Neural cell (in vitro differentiated cells): Measurements from ENCODE around the gene DOCK4. TPM values are rescaled to one million over a fixed set of nuclear protein-coding genes. Genes with fewer than 3 reads are reported as not detected.

Source experiments
- H2AFZ ChIP-seq: fragments of 200-600, 300-800 bp; sonication (generic), shearing (Covaris generic); 2 replicates; pipeline ENCODE4 v1.6.0; 2014; ENCODE audit warnings: low read depth, mild to moderate bottlenecking, antibody characterized with exemption, low read length, moderate library complexity
- H3F3A ChIP-seq: fragments of 200-600 bp; shearing (Covaris generic); 2 replicates; pipeline ENCODE4 v1.6.1; 2016; ENCODE audit warnings: mild to moderate bottlenecking, moderate library complexity, mixed read lengths, antibody characterized with exemption, low read length; ENCODE audit not compliant: insufficient read depth, poor library complexity, severe bottlenecking
- H3K27ac ChIP-seq: fragments of 200-600, 300-800 bp; sonication (generic), shearing (Covaris generic); 2 replicates; pipeline ENCODE4 v1.5.1; 2014; ENCODE audit warnings: mild to moderate bottlenecking, low read length, moderate library complexity
- H3K27me3 ChIP-seq: fragments of 300-800, 200-600 bp; sonication (generic), shearing (Covaris generic); 2 replicates; pipeline ENCODE4 v1.6.0; 2014; ENCODE audit warnings: mild to moderate bottlenecking, low read depth, low read length, moderate library complexity; ENCODE audit not compliant: insufficient read depth
- H3K36me3 ChIP-seq: fragments of 300-800, 200-600 bp; sonication (generic), shearing (Covaris generic); 2 replicates; pipeline ENCODE4 v1.5.1; 2014; ENCODE audit warnings: mild to moderate bottlenecking, antibody characterized with exemption, low read length, moderate library complexity; ENCODE audit not compliant: insufficient read depth
- H3K4me2 ChIP-seq: fragments of 300-800, 200-600 bp; sonication (generic), shearing (Covaris generic); 2 replicates; pipeline ENCODE4 v1.6.0; 2014; ENCODE audit warnings: mild to moderate bottlenecking, low read length
- H3K4me3 ChIP-seq: fragments of 300-800, 200-600 bp; sonication (generic), shearing (Covaris generic); 2 replicates; pipeline ENCODE4 v1.5.1; 2014; ENCODE audit warnings: mild to moderate bottlenecking, low read length, moderate library complexity
- H3K79me2 ChIP-seq: fragments of 200-600 bp; shearing (Covaris generic); replicated peaks from 2 replicates; pipeline ENCODE4 v1.6.0; 2014; ENCODE audit warnings: mild to moderate bottlenecking, low read length, moderate library complexity; ENCODE audit not compliant: insufficient read depth
- H3K9ac ChIP-seq: fragments of 300-800, 200-600 bp; sonication (generic), shearing (Covaris generic); 2 replicates; pipeline ENCODE4 v1.6.1; 2016; ENCODE audit warnings: mild to moderate bottlenecking, low read length, mixed read lengths
- H3K9me2 ChIP-seq: fragments of 200-600 bp; shearing (Covaris generic); 2 replicates; pipeline ENCODE4 v1.6.1; 2016; ENCODE audit warnings: mild to moderate bottlenecking, low read length, mixed read lengths; ENCODE audit not compliant: insufficient read depth
- H3K9me3 ChIP-seq: fragments of 200-600, 300-800 bp; sonication (generic), shearing (Covaris generic); 2 replicates; pipeline ENCODE4 v1.6.1; 2016; ENCODE audit warnings: mild to moderate bottlenecking, mixed run types, low read length, moderate library complexity, mixed read lengths
- H4K20me1 ChIP-seq: fragments of 200-600 bp; shearing (Covaris generic); 2 replicates; pipeline ENCODE4 v1.6.1; 2016; ENCODE audit warnings: mild to moderate bottlenecking, mixed run types; ENCODE audit not compliant: insufficient read depth
- EP300 ChIP-seq: fragments of 450-650 bp; conservative IDR thresholded peaks from 2 replicates; pipeline ENCODE4 v1.6.1; 2014; ENCODE audit warnings: antibody characterized with exemption, mild to moderate bottlenecking, moderate library complexity; ENCODE audit not compliant: poor library complexity, severe bottlenecking
- EZH2 ChIP-seq: fragments of 200-600, 300-800 bp; shearing (Covaris generic), sonication (generic); IDR thresholded peaks from 2 replicates; pipeline ENCODE4 v1.6.1; 2014; ENCODE audit warnings: antibody characterized with exemption, low read length, borderline replicate concordance, mild to moderate bottlenecking; ENCODE audit not compliant: insufficient read depth, poor library complexity, severe bottlenecking
- MXI1 ChIP-seq: fragments of 450-650 bp; conservative IDR thresholded peaks from 2 replicates; pipeline ENCODE4 v1.6.1; 2014; ENCODE audit warnings: antibody characterized with exemption, mild to moderate bottlenecking; ENCODE audit not compliant: poor library complexity, severe bottlenecking
- POLR2AphosphoS5 ChIP-seq: IDR thresholded peaks from 2 replicates; pipeline ENCODE4 v1.6.1; 2012
- RAD21 ChIP-seq: fragments of 450-650 bp; conservative IDR thresholded peaks from 2 replicates; pipeline ENCODE4 v1.6.1; 2014; ENCODE audit warnings: antibody characterized with exemption, mild to moderate bottlenecking, moderate library complexity
- SMC3 ChIP-seq: fragments of 450-650 bp; conservative IDR thresholded peaks from 2 replicates; pipeline ENCODE4 v1.6.1; 2014; ENCODE audit warnings: antibody characterized with exemption, mild to moderate bottlenecking, moderate library complexity; ENCODE audit not compliant: poor library complexity
- TAF1 ChIP-seq: IDR thresholded peaks from 2 replicates; pipeline ENCODE4 v1.6.1; 2012; ENCODE audit warnings: low read depth
- polyA plus RNA-seq: library from polyadenylated mRNA; depleted of rRNA; stranded (reverse); fragments of >200 nt; gene quantifications from 2 replicates; pipeline ENCODE4 v1.2.3, GENCODE V29; 2014
- TF ChIP-seq, protein P1 (sequence below): fragments of 450-650 bp; IDR thresholded peaks from 2 replicates; pipeline ENCODE4 v1.5.1; 2014; ENCODE audit warnings: antibody characterized with exemption, mild to moderate bottlenecking, moderate library complexity; ENCODE audit not compliant: poor library complexity, severe bottlenecking
- TF ChIP-seq, protein P2 (sequence below): IDR thresholded peaks from 2 replicates; pipeline ENCODE4 v1.6.1; 2012; ENCODE audit warnings: borderline replicate concordance

The DOCK4 gene
- polyA plus RNA-seq, 1 donor from 2014 or later = 28.1 TPM

GRCh38 chr7:111753968-111754367 lies 452.2 kb downstream of the DOCK4 start:
- Histone ChIP-seq H3K27ac (no peak overlapping the region), H3K79me2 (no peaks in the 10 kb centered on the region), H4K20me1 (no peaks in the 10 kb centered on the region), H3K9me3 (no peaks in the 10 kb centered on the region), H3K9ac (no peak overlapping the region), H3K36me3 (peaks cover 4% of the 10 kb centered on the region), H3K4me2 (no peak overlapping the region), H3K9me2 (no peaks in the 10 kb centered on the region), H2AFZ (no peak overlapping the region), H3F3A (no peaks in the 10 kb centered on the region), H3K27me3 (no peaks in the 10 kb centered on the region), H3K4me3 (no peak overlapping the region)
- TF ChIP-seq MXI1 = no peak

- Histone ChIP-seq H3K9me3 (no peaks in the 10 kb centered on the region), H3K36me3 (peaks cover 4% of the 10 kb centered on the region), H3K79me2 (no peaks in the 10 kb centered on the region), H3K9ac (no peak overlapping the region), H2AFZ (no peak overlapping the region), H3K4me3 (no peak overlapping the region), H3K9me2 (no peaks in the 10 kb centered on the region), H3K27ac (no peak overlapping the region), H3K27me3 (no peaks in the 10 kb centered on the region), H3K4me2 (no peak overlapping the region), H4K20me1 (no peaks in the 10 kb centered on the region), H3F3A (no peaks in the 10 kb centered on the region)
- peak; percentile 28 for TF ChIP-seq RAD21
- TF ChIP-seq MXI1 = no peak
- no peak for TF ChIP-seq EP300
- TF ChIP-seq, protein P1, sequence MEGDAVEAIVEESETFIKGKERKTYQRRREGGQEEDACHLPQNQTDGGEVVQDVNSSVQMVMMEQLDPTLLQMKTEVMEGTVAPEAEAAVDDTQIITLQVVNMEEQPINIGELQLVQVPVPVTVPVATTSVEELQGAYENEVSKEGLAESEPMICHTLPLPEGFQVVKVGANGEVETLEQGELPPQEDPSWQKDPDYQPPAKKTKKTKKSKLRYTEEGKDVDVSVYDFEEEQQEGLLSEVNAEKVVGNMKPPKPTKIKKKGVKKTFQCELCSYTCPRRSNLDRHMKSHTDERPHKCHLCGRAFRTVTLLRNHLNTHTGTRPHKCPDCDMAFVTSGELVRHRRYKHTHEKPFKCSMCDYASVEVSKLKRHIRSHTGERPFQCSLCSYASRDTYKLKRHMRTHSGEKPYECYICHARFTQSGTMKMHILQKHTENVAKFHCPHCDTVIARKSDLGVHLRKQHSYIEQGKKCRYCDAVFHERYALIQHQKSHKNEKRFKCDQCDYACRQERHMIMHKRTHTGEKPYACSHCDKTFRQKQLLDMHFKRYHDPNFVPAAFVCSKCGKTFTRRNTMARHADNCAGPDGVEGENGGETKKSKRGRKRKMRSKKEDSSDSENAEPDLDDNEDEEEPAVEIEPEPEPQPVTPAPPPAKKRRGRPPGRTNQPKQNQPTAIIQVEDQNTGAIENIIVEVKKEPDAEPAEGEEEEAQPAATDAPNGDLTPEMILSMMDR = peak; percentile 55
- no peak for TF ChIP-seq SMC3
- TF ChIP-seq, protein P2, sequence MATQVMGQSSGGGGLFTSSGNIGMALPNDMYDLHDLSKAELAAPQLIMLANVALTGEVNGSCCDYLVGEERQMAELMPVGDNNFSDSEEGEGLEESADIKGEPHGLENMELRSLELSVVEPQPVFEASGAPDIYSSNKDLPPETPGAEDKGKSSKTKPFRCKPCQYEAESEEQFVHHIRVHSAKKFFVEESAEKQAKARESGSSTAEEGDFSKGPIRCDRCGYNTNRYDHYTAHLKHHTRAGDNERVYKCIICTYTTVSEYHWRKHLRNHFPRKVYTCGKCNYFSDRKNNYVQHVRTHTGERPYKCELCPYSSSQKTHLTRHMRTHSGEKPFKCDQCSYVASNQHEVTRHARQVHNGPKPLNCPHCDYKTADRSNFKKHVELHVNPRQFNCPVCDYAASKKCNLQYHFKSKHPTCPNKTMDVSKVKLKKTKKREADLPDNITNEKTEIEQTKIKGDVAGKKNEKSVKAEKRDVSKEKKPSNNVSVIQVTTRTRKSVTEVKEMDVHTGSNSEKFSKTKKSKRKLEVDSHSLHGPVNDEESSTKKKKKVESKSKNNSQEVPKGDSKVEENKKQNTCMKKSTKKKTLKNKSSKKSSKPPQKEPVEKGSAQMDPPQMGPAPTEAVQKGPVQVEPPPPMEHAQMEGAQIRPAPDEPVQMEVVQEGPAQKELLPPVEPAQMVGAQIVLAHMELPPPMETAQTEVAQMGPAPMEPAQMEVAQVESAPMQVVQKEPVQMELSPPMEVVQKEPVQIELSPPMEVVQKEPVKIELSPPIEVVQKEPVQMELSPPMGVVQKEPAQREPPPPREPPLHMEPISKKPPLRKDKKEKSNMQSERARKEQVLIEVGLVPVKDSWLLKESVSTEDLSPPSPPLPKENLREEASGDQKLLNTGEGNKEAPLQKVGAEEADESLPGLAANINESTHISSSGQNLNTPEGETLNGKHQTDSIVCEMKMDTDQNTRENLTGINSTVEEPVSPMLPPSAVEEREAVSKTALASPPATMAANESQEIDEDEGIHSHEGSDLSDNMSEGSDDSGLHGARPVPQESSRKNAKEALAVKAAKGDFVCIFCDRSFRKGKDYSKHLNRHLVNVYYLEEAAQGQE = no peak
- TF ChIP-seq POLR2AphosphoS5 = no peak
Observed at GRCh38 chr7:111752022-111752582, 454.1 kb downstream of the DOCK4 start.

DNA sequence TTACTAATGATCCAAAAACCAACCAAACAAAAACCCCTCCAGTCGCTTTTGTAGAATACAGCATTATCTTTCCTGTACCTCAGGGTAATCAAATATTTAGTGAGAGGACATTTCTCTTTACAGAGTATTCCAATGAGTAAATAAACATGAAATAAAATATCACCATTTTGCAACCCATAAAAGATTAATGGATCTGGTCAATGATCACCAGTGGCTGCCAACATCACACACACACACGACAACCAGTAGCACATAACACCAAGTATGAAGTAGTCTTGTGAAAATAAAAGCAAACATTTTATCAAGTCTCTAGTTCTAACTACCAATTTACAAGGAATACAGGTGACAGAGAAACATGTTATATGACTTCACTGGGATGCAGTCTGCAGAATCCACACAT lies 455.3 kb downstream of the DOCK4 start:
- Histone ChIP-seq H3K9me2 (no peaks in the 10 kb centered on the region), H3F3A (no peaks in the 10 kb centered on the region), H4K20me1 (no peaks in the 10 kb centered on the region), H3K27ac (no peak overlapping the region), H3K4me2 (no peak overlapping the region), H3K79me2 (no peaks in the 10 kb centered on the region), H3K9ac (no peak overlapping the region), H3K27me3 (no peaks in the 10 kb centered on the region), H3K4me3 (no peak overlapping the region), H3K36me3 (peaks cover 4% of the 10 kb centered on the region), H3K9me3 (no peaks in the 10 kb centered on the region), H2AFZ (no peak overlapping the region)
- TF ChIP-seq TAF1 (no peak), EP300 (no peak), RAD21 (no peak), POLR2AphosphoS5 (no peak), EZH2 (no peak), SMC3 (no peak), MXI1 (no peak)
- TF ChIP-seq, protein P2 = no peak
- TF ChIP-seq, protein P1 = no peak
